ENCODE measurements around the gene ATXN7L1. TPM values are rescaled to one million over a fixed set of nuclear protein-coding genes. Genes with fewer than 3 reads are reported as not detected.

The ATXN7L1 gene
- total RNA-seq, 1 donor from 2014 or later = 18.6 TPM

DNA sequence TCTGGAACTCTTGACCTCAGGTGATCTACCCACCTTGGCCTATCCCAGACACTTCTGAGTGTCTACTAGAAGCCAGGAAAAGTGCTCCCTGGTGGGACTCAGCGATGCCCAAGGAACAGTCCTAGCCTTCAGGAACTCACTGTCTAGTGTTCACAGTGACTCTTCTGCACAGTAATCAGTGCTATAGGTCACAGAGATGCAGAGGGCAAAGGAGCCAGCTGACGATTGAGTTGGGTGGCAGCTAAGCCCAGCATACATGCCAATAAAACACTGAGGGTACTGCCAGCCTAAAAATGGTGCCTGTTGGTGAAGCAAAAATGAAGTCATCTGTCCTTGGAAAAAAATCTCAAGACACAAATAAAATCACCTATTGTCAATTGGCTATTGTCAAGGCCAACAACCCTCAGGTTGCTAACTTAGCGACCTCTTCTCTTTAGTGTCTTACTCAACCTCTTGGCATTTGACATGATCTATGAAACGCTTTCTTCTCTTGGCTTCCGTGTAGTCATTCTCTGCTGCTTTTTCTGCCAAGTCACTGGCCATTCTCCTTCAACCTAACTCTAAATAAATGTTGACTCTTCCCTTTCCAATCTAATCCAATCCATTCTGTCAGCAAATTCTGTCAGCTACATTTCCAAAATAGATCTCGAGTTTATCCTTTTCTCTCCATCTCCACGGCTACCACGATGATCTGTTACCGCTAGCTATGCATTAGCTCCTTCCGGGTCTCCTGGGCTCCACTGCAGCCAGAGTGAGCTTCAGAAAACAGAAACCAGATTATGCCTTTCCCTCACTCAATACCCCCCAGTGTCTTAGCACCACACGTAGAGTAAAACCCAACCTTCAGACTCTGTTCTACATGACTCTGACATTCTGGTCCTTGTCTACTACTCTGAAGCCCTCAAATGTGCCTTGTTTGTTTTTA is 99.2 kb downstream of the ATXN7L1 start:
- ATAC-seq (ENCODE audit: low read depth) (no peak), DNase-seq (no peak)
- Mint-ChIP-seq H3K27ac (no peak overlapping the region), H3K4me3 (no peak overlapping the region), H3K4me1 (peaks cover 6% of the 10 kb centered on the region), H3K36me3 (ENCODE audit: low read depth) (no peaks in the 10 kb centered on the region), H3K27me3 (peaks cover 4% of the 10 kb centered on the region), H3K9me3 (no peaks in the 10 kb centered on the region)
- intact Hi-C loops (cut with micrococcal nuclease) = no loop called here
- CTCF ChIA-PET = no interaction called here
- POLR2A ChIA-PET = no interaction called here
- TF ChIP-seq CTCF (IDR thresholded peaks at IDR 0.05) = no peak

DNA sequence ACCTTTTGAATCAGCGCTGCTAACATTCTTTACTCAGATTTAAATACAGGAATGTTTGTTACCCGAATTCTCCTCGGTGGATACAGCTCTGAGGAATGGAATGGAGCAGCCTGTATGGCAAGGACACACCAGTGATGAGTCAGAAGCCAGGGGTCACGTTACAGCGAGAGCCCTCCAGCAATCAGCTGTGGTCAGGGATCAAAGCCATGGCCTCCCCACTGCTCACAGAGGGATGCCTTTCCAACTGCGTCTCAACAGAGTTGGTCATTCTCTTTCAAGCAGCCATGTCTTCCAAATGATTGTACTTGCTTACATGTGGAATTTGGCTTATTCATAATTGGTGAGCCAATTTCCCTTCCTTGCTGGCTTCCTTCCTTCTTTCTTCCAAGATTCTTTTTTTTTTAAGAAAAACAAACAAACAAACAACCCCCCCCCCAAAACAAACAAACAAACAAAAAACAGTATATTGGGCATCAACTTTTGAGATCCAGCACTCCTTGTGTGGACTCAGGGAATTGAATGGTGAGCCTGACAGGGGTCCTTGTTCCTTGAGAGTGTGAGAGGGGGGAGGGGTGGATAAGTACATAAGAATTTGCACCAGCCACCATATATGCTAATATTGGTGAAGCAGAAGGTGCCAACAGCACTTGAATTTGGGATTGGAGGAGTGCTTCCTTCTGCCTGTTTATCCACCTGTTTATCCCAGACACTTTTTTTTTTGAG is 100.2 kb downstream of the ATXN7L1 start:
- Mint-ChIP-seq H3K9me3 (no peaks in the 10 kb centered on the region), H3K4me1 (peaks cover 6% of the 10 kb centered on the region), H3K27ac (no peak overlapping the region), H3K36me3 (ENCODE audit: low read depth) (no peaks in the 10 kb centered on the region), H3K27me3 (peaks cover 2% of the 10 kb centered on the region), H3K4me3 (no peak overlapping the region)
- intact Hi-C loops (cut with micrococcal nuclease) = no loop called here
- DNase-seq = no peak
- ChIA-PET POLR2A (no interaction called here), CTCF (no interaction called here)
- no peak for TF ChIP-seq CTCF (IDR thresholded peaks at IDR 0.05)
- ATAC-seq (ENCODE audit: low read depth) = no peak

- TF ChIP-seq CTCF (IDR thresholded peaks at IDR 0.05) = no peak
- ATAC-seq (ENCODE audit: low read depth) (no peak), DNase-seq (no peak)
- intact Hi-C loops (cut with micrococcal nuclease) = no loop called here
- CTCF ChIA-PET = no interaction called here
- peaks cover 7% of the 10 kb centered on the region for H3K4me1 Mint-ChIP-seq
- H3K27ac Mint-ChIP-seq = no peak overlapping the region
- H3K4me3 Mint-ChIP-seq = no peak overlapping the region
- peaks cover 2% of the 10 kb centered on the region for H3K27me3 Mint-ChIP-seq
- POLR2A ChIA-PET = interaction anchor here (0.6 kb wide), 1 partner anchor 329 kb away, joined by 3 read pairs; no protein-coding TSS in a partner anchor
- no peaks in the 10 kb centered on the region for H3K36me3 Mint-ChIP-seq (ENCODE audit: low read depth)
- H3K9me3 Mint-ChIP-seq = no peaks in the 10 kb centered on the region
Measured at GRCh38 chr7:105775580-105775979, 100.8 kb downstream of the ATXN7L1 start.

- Mint-ChIP-seq H3K4me1 (peaks cover 29% of the 10 kb centered on the region), H3K27ac (peak overlapping the region; percentile 37), H3K9me3 (no peaks in the 10 kb centered on the region), H3K27me3 (no peaks in the 10 kb centered on the region), H3K4me3 (no peak overlapping the region), H3K36me3 (ENCODE audit: low read depth) (no peaks in the 10 kb centered on the region)
- ChIA-PET CTCF (no interaction called here), POLR2A (no interaction called here)
- no peak for ATAC-seq (ENCODE audit: low read depth)
- TF ChIP-seq CTCF (IDR thresholded peaks at IDR 0.05) = no peak
- DNase-seq = no peak
- intact Hi-C loops (cut with micrococcal nuclease) = no loop called here
Measured at GRCh38 chr7:105773030-105773460, 103.4 kb downstream of the ATXN7L1 start.

All from activated B cell treated with CpG ODN at 0.5 μM for 24 hours (primary cell).